GM18507 (cell line): ENCODE measurements around the gene STX10.
A peak's percentile ranks its signal among the peaks of the same experiment; 100 is the strongest.

Experiments used
- DNase-seq: peaks from one replicate; pipeline ENCODE4 v3.0.0; 2011; ENCODE audit warnings: low read depth; ENCODE audit not compliant: insufficient read length; ENCODE audit errors: extremely low spot score
- FAIRE-seq: peaks from 2 replicates; lab custom pipeline; 2011; peaks lifted over from hg19 to GRCh38; lab: Jason Lieb, UNC

STX10 gene

DNA sequence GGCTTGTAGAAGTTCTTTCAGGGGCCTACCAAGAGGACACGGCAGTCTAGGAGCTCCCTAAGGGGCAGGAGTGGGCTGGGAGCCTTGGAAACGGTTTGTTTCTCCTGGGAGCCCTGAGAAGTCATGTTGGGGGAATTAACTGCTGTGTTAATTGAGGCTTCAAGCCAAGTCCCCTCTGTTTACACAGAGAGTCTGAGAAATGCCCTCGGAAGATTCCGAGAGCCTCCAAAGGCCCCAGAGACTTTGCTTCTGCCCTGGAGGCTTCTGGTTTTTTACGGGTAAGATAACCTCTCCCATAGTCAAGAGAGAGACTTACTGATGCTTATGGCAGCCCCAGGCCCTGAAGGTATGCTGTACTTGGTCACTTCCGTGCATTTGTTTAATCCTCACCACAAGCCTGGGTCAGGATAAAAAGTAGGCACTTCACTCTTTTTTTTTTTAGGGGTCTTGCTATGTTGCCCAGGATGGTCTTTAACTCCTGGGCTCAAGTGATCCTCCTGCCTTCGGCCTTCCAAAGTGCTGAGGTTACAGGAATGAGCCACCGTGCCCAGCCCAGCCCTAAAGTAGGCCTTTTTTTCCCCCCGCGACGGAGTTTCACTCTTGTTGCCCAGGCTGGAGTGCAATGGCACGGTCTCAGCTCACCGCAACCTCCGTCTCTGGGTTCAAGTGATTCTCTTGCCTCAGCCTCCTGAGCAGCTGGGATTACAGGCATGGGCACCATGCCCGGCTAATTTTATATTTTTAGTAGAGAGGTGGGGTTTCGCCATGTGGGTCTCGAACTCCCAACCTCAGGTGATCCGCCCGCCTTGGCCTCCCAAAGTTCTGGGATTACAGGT is 15.2 kb upstream of the STX10 start:
- no peak for DNase-seq
- no peak for FAIRE-seq

DNA sequence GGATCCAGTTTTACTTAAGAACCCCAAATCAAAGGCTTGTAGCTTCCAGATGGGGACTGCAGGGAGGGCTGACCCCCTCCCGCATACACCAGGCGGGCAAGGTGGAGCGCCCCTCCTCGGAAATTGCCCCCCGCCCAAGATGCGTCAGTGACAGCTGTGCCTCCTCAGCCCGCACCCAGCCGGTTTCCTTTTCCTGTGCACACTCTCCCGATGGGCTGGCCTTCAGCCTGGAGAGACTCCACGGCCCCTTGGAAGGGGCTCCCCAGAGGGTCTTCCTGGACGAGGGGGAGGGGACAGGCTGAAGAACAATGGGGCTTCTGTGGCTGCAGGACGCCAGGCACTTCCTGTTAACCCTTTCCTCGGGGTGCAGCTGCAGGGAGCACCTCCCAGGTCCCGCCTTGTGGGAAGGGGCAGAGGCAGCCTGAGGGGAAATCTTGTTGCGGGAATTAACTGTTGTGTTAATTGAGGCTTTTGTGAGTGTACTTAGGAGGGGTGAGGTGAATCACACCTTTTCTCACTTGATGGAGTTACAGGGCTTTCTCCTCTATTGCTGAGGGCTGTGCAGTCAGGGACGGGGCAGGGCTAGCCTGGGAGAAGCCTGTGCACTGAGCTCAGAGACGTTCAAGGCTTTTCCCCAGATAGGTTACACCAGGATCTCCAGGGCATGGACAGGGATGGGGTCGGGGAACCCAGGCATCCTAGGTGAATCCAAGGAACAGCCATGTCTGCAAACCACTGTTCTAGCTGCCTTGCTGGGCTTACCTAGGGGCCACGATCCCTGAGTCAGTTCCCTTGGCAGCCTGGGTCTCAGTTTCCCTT is 14.4 kb upstream of the STX10 start:
- DNase-seq (no peak), FAIRE-seq (no peak)

DNA sequence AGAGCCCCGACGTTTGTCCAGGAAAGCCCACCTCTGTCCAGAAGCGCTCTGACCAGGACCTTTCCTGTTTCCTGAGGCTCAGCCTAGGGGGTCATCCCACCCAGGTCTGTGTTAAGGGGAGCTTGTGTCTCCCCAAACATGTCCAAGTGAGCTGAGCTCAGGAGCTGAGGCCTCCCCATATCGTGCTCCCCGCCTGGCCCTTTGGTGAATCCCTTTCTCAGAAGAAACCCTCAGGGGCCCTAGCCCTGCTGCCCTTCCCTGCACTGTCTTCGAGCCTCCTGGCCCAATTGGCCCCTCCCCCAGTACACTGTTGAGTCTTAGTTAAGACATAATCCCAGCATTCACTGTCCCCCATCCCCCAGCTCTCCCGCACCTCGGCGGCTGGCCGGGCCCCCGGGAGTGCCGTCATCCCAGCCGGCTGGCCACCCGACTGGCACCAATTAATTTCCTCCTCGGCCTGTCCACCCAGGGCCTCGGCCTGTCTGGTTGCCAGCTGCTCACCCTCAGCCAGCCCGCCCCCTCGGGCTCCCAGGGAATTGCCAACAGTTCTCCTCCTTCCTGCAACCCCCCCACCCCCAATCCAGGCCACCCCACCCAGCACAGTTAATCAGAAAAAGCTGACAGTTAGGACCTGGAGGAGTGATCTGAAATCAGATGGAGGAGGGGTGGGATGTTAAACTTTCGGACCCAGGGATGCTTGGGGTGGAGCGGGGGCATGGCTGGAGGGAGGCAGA is 13.6 kb upstream of the STX10 start:
- FAIRE-seq (no peak), DNase-seq (no peak)

DNA sequence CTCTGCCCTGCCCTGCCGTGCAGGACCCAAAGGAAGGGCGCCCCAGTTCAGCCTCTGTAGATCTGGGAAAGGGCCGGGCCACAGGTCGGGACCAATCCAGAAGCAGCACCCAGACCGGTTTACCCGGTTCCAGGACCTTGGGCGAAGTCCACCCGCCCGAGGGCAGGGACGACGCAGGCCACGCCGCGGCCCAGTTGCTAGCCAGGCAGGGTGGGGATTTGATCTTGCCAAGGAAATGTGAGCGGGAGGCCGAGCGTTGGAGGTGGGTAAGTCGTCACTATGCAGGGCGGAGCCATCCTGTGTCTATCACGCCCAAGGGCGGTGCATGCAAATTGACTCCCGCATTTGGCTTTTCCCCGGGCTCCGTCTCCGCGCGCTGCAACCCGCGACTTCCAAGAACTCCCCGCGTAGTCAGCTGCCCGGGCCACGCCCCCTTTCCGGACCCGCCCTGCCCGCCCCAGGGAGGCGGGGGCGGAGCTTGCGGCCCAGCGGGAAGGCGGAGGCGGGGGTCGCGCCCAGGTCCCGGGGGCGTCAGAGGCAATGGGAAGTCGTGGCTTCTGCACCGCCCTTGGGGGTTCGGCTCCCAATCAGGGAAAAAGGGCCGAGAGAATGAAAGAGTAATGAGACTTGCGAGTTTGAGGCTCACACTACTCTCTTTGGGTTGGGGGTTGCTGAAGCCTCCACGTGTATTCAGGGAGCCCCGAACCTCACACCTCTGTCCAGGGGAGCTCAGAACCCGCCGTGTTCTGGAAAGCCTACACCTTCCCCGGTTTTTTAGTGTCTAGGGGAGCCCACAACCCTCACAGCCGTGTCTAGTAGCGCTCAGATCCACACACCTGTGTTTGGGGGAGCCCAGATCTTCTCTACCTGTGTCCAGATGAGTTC is 12.8 kb upstream of the STX10 start:
- peak; percentile 61 for FAIRE-seq
- no peak for DNase-seq

DNA sequence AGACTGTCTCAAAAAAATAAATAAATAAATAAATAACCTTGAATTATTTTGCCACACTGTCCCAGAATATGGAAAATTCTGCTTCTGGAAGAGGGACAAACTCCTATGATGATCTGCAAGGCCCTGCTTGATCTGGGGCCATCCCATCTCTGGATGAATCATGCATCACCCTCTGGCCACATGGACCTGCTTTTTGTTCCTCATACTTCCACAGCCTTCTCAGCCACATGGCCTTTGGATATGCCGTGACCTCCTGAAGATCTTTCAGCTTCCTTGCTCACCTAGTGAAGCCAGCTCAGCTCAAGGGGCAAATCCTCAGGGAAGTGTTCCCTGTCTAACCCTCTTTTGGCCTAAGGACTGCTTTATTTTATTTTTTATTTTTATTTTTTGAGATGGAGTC is 10.4 kb upstream of the STX10 start:
- FAIRE-seq (no peak), DNase-seq (no peak)

DNA sequence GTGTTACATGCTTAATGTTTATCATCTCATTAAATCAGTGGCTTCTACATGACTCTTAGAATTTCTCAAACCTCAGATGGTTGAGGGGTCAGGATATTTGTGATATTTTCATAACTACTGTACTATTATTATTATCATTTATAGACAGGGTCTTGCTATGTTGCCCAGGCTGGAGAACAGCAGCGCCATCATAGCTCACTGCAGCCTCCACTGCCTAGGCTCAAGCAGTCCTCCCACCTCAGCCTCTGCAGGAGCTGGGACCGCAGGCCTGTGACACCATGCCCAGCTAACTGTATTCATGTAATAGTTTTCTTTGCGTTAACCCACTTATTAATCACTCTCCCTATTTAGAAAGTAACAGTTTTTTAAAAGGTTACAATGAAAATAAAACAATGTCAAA is 9.5 kb upstream of the STX10 start:
- FAIRE-seq: no peak
- DNase-seq: no peak

DNA sequence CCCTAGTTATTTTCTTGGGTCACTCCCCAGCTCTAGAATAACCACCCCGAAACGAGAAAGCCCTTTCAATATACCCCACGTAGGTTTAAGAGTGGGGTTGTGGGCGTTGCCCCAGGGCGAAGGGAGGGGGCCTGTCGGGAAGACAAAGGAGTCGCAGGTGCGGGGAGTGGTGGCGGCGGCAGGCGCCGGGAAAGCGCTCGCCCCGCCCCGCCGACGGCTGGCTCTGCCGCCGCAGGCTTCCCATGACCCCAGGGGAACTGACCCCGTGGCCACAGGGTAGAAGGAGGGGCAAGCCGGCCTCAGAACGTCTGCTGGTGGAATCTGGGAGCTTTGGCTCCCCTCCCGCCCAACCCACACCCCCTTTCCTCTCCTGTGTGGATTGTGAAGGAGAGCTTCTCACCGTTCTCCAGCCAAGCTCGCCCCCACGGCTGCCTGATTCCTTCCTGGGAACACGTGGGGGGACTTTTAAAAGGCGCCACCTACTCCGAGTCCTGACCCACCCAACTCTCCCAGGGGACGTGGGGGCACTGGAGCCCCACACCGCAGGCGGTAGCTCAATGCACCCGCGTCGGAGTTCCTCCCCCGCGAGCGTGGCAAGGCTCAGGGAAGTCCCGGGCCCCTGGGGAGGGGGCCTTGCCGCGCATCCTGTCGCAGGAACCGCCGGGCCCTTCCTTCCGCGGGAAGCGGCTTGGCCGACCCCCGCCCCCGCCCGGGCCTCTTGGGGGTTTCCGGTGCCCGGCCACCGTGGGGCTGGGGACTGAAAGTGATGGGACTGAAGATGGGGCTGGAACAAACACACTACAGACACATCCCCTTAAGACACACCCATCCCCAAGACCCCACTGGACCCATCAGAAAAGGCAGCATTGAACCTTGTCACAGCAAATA is 5.5 kb upstream of the STX10 start:
- peak; percentile 76 for FAIRE-seq
- DNase-seq: no peak

DNA sequence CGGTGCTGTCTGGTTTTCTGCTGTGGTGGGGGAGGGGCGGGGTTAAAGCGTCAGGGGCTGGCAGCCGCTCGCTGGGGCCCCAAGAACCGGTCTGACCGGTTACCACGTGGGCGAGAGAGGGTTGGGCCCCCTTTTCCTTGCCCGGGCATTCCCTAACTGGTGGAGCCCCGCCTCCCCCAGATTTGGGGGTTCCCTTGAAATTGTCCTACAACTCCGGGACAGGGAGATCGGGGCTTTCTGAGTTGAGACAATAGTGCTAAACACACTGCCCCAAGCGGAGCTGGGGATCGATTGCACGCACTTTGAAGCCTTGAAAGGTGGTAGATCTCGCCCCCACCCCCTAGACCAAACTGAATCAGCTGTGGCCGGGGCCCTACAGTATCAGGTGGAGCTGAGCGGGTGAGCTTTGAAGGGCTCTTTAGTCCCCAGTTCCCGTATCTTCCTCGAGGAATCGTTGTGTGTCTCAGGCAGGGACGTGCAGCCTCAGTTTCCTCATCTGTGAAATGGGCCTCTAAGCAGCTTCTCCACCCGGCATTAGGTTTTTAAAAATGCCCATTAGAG is 4.8 kb upstream of the STX10 start:
- DNase-seq (no peak), FAIRE-seq (peak; percentile 53)

DNA sequence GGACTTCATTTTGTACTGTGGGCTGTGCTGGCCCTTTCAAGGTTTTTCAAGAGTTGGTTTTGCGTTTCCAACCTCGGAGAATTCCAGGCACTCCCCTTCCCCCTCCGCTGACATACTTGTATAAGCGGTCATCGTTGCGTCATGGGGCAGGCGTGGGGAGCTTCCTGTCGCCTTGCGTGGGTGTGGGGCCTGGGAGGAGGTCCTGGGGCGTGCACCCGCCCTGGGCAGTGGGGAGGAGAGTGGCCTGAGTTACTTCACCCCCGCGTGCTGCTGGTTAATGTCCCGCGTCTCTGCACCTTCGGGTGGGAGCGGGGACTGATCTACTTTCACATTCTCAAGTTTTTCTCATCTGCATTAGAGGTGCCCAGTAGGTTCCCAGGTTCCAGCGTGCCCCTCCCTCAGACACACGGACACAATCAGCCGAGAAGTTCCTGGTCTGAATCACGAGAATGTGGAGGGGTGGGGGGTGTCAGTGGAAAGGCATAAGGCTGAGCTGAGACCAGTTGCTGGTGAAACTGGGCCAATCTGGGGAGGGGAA is 4.1 kb upstream of the STX10 start:
- DNase-seq (no peak), FAIRE-seq (peak; percentile 62)

DNA sequence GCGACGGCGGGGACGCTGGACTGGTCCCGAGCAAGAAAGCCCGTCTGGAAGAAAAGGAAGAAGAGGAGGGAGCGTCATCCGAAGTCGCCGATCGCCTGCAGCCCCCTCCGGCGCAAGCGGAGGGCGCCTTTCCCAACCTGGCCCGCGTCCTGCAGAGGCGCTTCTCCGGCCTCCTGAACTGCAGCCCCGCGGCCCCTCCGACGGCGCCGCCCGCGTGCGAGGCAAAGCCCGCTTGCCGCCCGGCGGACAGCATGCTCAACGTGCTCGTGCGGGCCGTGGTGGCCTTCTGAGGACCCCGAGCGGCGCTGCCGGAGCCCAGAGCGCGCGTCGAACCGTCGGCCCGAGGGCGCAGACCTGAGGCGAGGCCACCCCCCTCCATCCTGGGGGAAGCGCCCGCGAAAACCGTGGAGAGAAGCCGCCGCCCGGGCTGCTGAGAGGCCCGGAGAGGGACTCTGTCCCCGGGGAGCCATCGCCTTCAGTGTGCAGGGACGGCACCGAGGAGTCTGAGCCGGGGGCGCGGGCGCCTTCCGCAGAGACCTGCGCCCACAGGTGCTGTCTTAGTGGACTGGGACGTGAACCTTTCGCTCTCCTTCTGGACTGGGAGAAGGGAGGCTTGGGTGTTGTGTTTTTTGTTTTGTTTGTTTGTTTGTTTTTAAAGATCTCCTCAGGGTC is 3.5 kb upstream of the STX10 start:
- no peak for DNase-seq
- FAIRE-seq: no peak

DNA sequence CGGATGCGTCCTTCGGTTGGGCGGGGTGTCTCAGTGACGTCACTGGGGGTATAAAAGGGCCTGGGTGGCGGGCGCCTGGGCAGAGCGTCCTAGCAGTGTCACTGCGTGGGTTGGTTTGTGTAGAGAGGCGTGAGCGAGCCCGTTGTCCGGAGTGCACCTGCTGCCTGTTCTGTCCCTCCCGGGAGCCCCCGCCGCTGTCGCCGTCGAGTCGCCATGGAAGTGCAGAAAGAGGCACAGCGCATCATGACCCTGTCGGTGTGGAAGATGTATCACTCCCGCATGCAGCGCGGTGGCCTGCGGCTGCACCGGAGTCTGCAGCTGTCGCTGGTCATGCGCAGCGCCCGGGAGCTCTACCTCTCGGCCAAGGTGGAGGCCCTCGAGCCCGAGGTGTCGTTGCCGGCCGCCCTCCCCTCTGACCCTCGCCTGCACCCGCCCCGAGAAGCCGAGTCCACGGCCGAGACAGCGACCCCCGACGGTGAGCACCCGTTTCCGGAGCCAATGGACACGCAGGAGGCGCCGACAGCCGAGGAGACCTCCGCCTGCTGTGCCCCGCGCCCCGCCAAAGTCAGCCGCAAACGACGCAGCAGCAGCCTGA is 2.9 kb upstream of the STX10 start:
- FAIRE-seq: peak; percentile 93
- peak; percentile 79 for DNase-seq

DNA sequence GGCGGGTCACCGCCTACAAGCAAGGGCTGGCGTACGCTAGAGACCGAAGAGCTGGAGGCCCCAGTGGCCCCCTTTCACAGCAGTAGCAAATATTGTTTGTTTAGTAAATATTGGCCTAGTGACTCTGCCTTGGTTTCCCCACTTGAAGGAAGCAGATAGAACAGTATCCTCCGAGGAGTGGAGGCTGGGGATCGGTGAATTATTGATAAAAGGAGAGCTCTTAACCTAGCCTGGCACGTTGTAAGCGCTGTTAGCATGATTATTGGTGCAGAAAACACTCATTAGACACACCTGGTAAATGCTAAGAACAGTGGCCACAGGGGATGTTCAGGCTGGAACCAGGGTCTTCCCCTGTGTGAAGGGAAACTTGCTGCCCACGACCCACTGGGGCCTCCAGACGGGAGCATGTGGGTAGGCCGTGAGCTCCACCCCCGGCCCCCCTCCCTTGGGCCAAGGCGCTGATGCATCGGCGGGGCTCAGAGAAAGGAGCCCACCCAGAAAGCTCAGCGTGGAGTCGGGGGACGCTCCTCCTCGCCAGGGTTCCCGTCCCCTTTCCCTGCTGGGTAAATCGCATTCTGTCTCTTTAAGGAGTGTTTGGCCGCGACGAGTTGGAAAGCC is 2.3 kb upstream of the STX10 start:
- no peak for FAIRE-seq

DNA sequence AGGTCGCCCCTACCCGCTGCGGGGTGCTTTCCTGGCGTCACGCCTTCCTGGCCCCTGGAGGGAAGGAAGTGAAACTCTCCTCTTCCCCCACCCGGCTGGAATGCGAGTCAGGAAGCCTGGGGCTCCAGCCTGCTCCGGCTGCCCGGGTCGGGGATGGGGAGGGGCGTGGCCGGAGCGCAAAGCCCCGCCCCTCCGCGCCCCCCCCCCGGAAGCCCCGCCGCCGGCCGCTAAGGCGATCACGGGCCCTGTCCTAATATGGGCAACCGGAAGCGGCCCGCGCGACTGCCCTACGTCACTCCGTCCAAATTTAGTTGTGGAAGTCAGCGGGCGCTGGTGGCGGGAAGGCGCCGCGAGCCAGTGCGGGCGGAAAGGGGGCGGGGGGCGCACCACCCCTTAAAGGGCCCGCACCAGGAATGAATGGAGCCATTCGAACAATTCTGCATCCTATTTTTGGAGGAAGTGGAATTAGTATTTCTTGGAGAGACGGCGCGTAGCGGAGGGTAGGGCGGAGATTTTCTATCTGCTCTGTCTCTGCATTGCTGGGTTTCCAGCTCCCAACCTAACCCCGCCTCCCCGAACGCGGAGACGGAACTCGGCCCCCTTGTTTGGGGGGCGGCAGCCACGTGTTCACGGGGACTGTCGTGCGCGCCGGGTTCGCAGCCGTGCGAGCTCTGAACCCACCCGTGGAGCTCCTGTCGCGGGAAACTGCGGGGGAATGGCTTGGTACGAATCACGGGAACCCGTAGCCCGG is 1.6 kb upstream of the STX10 start:
- peak; percentile 83 for DNase-seq
- peak; percentile 82 for FAIRE-seq

More for the DNA sequence above, 2.3 kb upstream of the STX10 start:
- DNase-seq: no peak

DNA sequence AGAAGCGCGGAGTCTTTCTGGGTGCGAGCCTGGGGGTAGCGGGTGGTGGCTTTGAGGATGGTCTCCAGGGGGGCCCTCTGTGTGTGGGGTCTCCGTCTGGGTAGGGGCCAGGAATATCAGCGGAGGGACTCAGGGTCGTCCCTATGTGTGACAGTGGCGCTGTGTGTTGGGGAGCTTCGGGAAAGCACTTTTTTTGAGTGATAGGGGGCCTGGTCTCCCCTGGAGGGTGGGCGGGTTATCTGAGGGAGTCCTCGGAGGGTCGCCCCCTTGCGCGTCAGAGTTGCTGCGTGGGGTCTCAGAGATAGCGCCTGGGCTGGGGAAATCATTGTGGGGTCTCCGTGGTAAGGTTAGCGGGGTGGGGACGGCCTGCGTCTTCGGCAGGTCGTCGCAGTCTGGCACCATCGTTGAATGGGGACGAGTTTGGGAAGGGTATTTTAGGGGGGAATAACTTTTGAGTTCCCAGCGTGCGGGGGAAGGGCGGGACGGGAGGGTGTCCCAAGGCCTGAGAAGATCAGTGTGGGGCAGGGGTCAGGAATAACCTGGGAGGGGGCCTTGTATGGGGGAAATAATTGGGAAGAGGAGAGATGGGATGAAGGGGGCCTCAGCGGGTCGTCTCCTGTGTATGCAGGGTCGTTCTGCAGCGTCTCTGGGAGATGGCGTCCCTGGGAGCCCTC is 893 bp upstream of the STX10 start:
- DNase-seq: no peak
- no peak for FAIRE-seq

DNA sequence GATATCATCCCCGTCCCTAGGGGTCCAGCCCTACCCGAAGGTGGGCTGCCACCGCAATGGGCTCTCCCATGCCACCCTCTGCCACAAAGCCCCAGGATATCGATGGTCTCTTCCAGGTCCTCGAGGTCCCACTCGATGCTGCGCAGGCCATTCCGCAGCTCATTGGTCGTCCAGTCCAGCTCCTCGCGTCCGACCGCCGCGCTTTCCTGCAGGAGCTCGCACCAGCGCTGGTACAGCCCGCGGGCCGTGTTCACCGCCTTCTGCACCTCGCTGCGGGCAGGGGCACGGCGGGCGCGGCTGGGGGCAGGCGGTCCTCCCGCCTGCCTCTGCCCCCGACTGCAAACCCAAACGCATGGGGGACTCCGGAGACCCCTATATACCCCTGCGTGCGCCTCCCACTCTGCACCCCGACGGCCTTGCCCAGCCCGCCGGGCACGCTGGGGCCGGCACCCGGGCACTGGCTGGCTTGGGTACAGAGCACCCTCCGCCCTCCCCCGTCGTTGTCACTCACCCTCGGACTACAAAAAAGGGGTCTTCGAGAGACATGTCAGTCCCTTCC is 468 bp downstream of the STX10 start:
- DNase-seq (no peak), FAIRE-seq (no peak)
